PC-9 (cell line): ENCODE data around the gene MPPE1. TPM values are rescaled to one million over a fixed set of nuclear protein-coding genes. Genes with fewer than 3 reads are reported as not detected.

Experiments
- BruUV-seq: library from RNA; stranded (reverse); fragments of 400-500 nt; replicated peaks from 2 replicates; lab custom pipeline; 2021; lab: Mats Ljungman, UMichigan
- CTCF ChIA-PET: fragments of 300-600 bp; sonication (Branson Sonifier 250); formaldehyde crosslinking; loops from one replicate; lab custom pipeline; 2022; ENCODE audit warnings: antibody characterized with exemption; lab: Charles Lee
- POLR2A ChIA-PET: fragments of 300-600 bp; sonication (Branson Sonifier 250); formaldehyde crosslinking; loops from one replicate; lab custom pipeline; 2022; ENCODE audit warnings: antibody characterized with exemption; ENCODE audit not compliant: unreplicated experiment; lab: Charles Lee
- DNase-seq, 2 experiments: peaks; one replicate each; pipeline versions ENCODE4 v3.0.0 to v3.0.0-alpha.2; 2015 to 2022; ENCODE audit warnings: mixed read lengths in 1 of 2
- H2AFZ ChIP-seq: fragments of 200-600 bp; sonication (generic); 2 replicates; pipeline ENCODE4 v1.8.1; 2017; ENCODE audit warnings: antibody characterized with exemption
- H3F3A ChIP-seq: fragments of 200-600 bp; sonication (generic); 2 replicates; pipeline ENCODE4 v1.8.1; 2017; ENCODE audit warnings: antibody characterized with exemption, mild to moderate bottlenecking, low read depth; ENCODE audit not compliant: insufficient read depth
- H3K27ac ChIP-seq: fragments of 200-600 bp; sonication (generic); 2 replicates; pipeline ENCODE4 v1.6.1; 2016; ENCODE audit warnings: mixed run types
- H3K27me3 ChIP-seq: fragments of 200-600 bp; sonication (generic); 2 replicates; pipeline ENCODE4 v1.6.1; 2016; ENCODE audit warnings: low read depth, mixed run types; ENCODE audit not compliant: insufficient read depth
- H3K36me3 ChIP-seq: fragments of 200-600 bp; sonication (generic); 2 replicates; pipeline ENCODE4 v1.6.1; 2016; ENCODE audit warnings: low read depth, mixed run types
- H3K4me1 ChIP-seq: fragments of 200-600 bp; sonication (generic); replicated peaks from 2 replicates; pipeline ENCODE4 v1.6.1; 2016; ENCODE audit warnings: mixed run types; ENCODE audit not compliant: insufficient read depth
- H3K4me2 ChIP-seq: fragments of 200-600 bp; sonication (generic); 2 replicates; pipeline ENCODE4 v1.6.1; 2017; ENCODE audit warnings: mixed run types
- H3K4me3 ChIP-seq: fragments of 200-600 bp; sonication (generic); 2 replicates; pipeline ENCODE4 v1.6.1; 2016; ENCODE audit warnings: mixed run types
- H3K79me2 ChIP-seq: fragments of 200-600 bp; sonication (generic); 2 replicates; pipeline ENCODE4 v1.6.1; 2017; ENCODE audit warnings: low read depth, mixed run types
- H3K9me2 ChIP-seq: fragments of 200-600 bp; sonication (generic); 2 replicates; pipeline ENCODE4 v1.8.1; 2017; ENCODE audit warnings: mild to moderate bottlenecking; ENCODE audit not compliant: insufficient read depth
- H3K9me3 ChIP-seq: fragments of 200-600 bp; sonication (generic); 2 replicates; pipeline ENCODE4 v1.8.1; 2016; ENCODE audit warnings: low read depth; ENCODE audit not compliant: insufficient read depth
- H4K20me1 ChIP-seq: fragments of 200-600 bp; sonication (generic); 2 replicates; pipeline ENCODE4 v1.8.1; 2017; ENCODE audit not compliant: insufficient read depth
- CTCF ChIP-seq: fragments of 200-600 bp; sonication (generic); conservative IDR thresholded peaks from 2 replicates; pipeline ENCODE4 v1.6.1; 2017; ENCODE audit warnings: mixed run types, antibody characterized with exemption, mild to moderate bottlenecking, moderate library complexity
- EZH2 ChIP-seq: fragments of 200-600 bp; sonication (generic); IDR thresholded peaks from 2 replicates; pipeline ENCODE4 v1.8.0; 2017; ENCODE audit warnings: antibody characterized with exemption, low read depth
- intact Hi-C: fragments of 100-400 bp; cut with micrococcal nuclease; formaldehyde crosslinking; loops from one replicate; pipeline ENCODE4 v1.10.0; 2022; ENCODE audit not compliant: unreplicated experiment
- total RNA-seq: library from RNA; stranded (reverse); gene quantifications from 2 replicates; pipeline ENCODE4 v1.2.3, GENCODE V29; 2021

Gene MPPE1
- total RNA-seq, 1 experiment from 2014 or later = 40.7 TPM

- Histone ChIP-seq H3K4me3 (no peak overlapping the region), H3K36me3 (no peaks in the 10 kb centered on the region), H4K20me1 (no peaks in the 10 kb centered on the region), H3K79me2 (no peaks in the 10 kb centered on the region), H3K4me2 (no peak overlapping the region), H3K4me1 (no peaks in the 10 kb centered on the region), H3K9me3 (no peaks in the 10 kb centered on the region), H3K27me3 (no peaks in the 10 kb centered on the region), H2AFZ (no peak overlapping the region), H3F3A (no peaks in the 10 kb centered on the region), H3K9me2 (no peaks in the 10 kb centered on the region), H3K27ac (no peak overlapping the region)
- intact Hi-C loops = no loop called here
- no peak for TF ChIP-seq EZH2
- no peak for TF ChIP-seq CTCF
- no TSS peak for BruUV-seq
- CTCF ChIA-PET = interaction anchor here (0.6 kb wide), 1 partner anchor 165 kb away, joined by 3 read pairs; no protein-coding TSS in a partner anchor
- POLR2A ChIA-PET = no interaction called here
- no peak for DNase-seq
These were observed 67.6 kb downstream of the MPPE1 start for GRCh38 chr18:11840493-11840892.

- no peaks in the 10 kb centered on the region for H4K20me1 ChIP-seq
- H3K79me2 ChIP-seq = no peaks in the 10 kb centered on the region
- H3K36me3 ChIP-seq = no peaks in the 10 kb centered on the region
- intact Hi-C loops = no loop called here
- ChIA-PET POLR2A (interaction anchor here (0.7 kb wide), 1 partner anchor 9 kb away, joined by 3 read pairs; no protein-coding TSS in a partner anchor), CTCF (interaction anchor here (0.6 kb wide), 2 partner anchors 27 to 59 kb away, joined by 3 to 5 read pairs; no protein-coding TSS in a partner anchor)
- TF ChIP-seq EZH2 (no peak), CTCF (no peak)
- H3K9me3 ChIP-seq = no peaks in the 10 kb centered on the region
- H2AFZ ChIP-seq = no peak overlapping the region
- no peaks in the 10 kb centered on the region for H3F3A ChIP-seq
- BruUV-seq = no TSS peak
- H3K4me2 ChIP-seq = no peak overlapping the region
- no peaks in the 10 kb centered on the region for H3K9me2 ChIP-seq
- no peak overlapping the region for H3K27ac ChIP-seq
- no peaks in the 10 kb centered on the region for H3K27me3 ChIP-seq
- no peaks in the 10 kb centered on the region for H3K4me1 ChIP-seq
- no peak for DNase-seq
- no peak overlapping the region for H3K4me3 ChIP-seq
These were observed 68.6 kb downstream of the MPPE1 start for GRCh38 chr18:11839556-11839955.

GRCh38 chr18:11834772-11835171 lies 73.3 kb downstream of the MPPE1 start:
- BruUV-seq = no TSS peak
- TF ChIP-seq CTCF (no peak), EZH2 (no peak)
- Histone ChIP-seq H3K27ac (no peak overlapping the region), H3K9me3 (no peaks in the 10 kb centered on the region), H3K4me1 (no peaks in the 10 kb centered on the region), H4K20me1 (no peaks in the 10 kb centered on the region), H3K27me3 (no peaks in the 10 kb centered on the region), H3K79me2 (no peaks in the 10 kb centered on the region), H3F3A (no peaks in the 10 kb centered on the region), H3K4me3 (no peak overlapping the region), H2AFZ (no peak overlapping the region), H3K4me2 (no peak overlapping the region), H3K36me3 (no peaks in the 10 kb centered on the region), H3K9me2 (no peaks in the 10 kb centered on the region)
- intact Hi-C loops = no loop called here
- DNase-seq = no peak
- POLR2A ChIA-PET = no interaction called here
- CTCF ChIA-PET = no interaction called here

Other genes starting within 250 kb of the MPPE1 start
- 0.98 and 3.3 TPM in 2 replicates for gene GNAL, start 219.1 kb downstream of the MPPE1 start, total RNA-seq
- 68.0 and 73.6 TPM in 2 replicates for gene CHMP1B, start 56.9 kb downstream of the MPPE1 start, total RNA-seq
- gene IMPA2, start 73.2 kb upstream of the MPPE1 start, total RNA-seq = 83.6 and 91.4 TPM in 2 replicates
- gene ANKRD62, start 185.5 kb upstream of the MPPE1 start, total RNA-seq = 0.20 TPM in 1 of 2 replicates, not detected in the other